ENCODE data around the gene RPL32.

Gene RPL32

GRCh38 chr3:12828751-12829150, 12.6 kb downstream of the RPL32 start:
- no peak for TF ChIP-seq CTCF (IDR thresholded peaks at IDR 0.05; ENCODE audit: low read depth, low read length)
- Histone ChIP-seq H3K27ac (no peak overlapping the region), H3K27me3 (ENCODE audit: insufficient read depth, low read depth, severe bottlenecking) (no peaks in the 10 kb centered on the region), H3K4me3 (ENCODE audit: low read depth, low read length) (no peak overlapping the region), H3K36me3 (peaks cover 52% of the 10 kb centered on the region), H3K9me3 (ENCODE audit: severe bottlenecking) (no peaks in the 10 kb centered on the region)
- no peak for DNase-seq

GRCh38 chr3:12825156-12825555, 16.2 kb downstream of the RPL32 start:
- H3K36me3 ChIP-seq = peaks cover 20% of the 10 kb centered on the region
- no peak for TF ChIP-seq CTCF (IDR thresholded peaks at IDR 0.05; ENCODE audit: low read depth, low read length)
- H3K27ac ChIP-seq = no peak overlapping the region
- no peaks in the 10 kb centered on the region for H3K9me3 ChIP-seq (ENCODE audit: severe bottlenecking)
- DNase-seq = no peak
- H3K4me3 ChIP-seq (ENCODE audit: low read depth, low read length) = no peak overlapping the region
- no peaks in the 10 kb centered on the region for H3K27me3 ChIP-seq (ENCODE audit: insufficient read depth, low read depth, severe bottlenecking)

GRCh38 chr3:12824299-12824698, 17.1 kb downstream of the RPL32 start:
- Histone ChIP-seq H3K27ac (no peak overlapping the region), H3K36me3 (peaks cover 13% of the 10 kb centered on the region), H3K4me3 (ENCODE audit: low read depth, low read length) (no peak overlapping the region), H3K27me3 (ENCODE audit: insufficient read depth, low read depth, severe bottlenecking) (no peaks in the 10 kb centered on the region), H3K9me3 (ENCODE audit: severe bottlenecking) (no peaks in the 10 kb centered on the region)
- TF ChIP-seq CTCF (IDR thresholded peaks at IDR 0.05; ENCODE audit: low read depth, low read length) = no peak
- DNase-seq = no peak

GRCh38 chr3:12822725-12823373, 18.5 kb downstream of the RPL32 start:
- no peaks in the 10 kb centered on the region for H3K27me3 ChIP-seq (ENCODE audit: insufficient read depth, low read depth, severe bottlenecking)
- no peak overlapping the region for H3K27ac ChIP-seq
- peaks cover 9% of the 10 kb centered on the region; the same call in 1 of the 2 replicates for H3K36me3 ChIP-seq
- no peak for DNase-seq
- peak; percentile 9; the same call in 1 of the 2 replicates for TF ChIP-seq CTCF (IDR thresholded peaks at IDR 0.05; ENCODE audit: low read depth, low read length)
- H3K9me3 ChIP-seq (ENCODE audit: severe bottlenecking) = no peaks in the 10 kb centered on the region
- H3K4me3 ChIP-seq (ENCODE audit: low read depth, low read length) = no peak overlapping the region

GRCh38 chr3:12818773-12819172, 22.6 kb downstream of the RPL32 start:
- no peaks in the 10 kb centered on the region for H3K9me3 ChIP-seq (ENCODE audit: severe bottlenecking)
- DNase-seq = no peak
- no peak overlapping the region for H3K4me3 ChIP-seq (ENCODE audit: low read depth, low read length)
- peaks cover 33% of the 10 kb centered on the region; the same call in 1 of the 2 replicates for H3K36me3 ChIP-seq
- TF ChIP-seq CTCF (IDR thresholded peaks at IDR 0.05; ENCODE audit: low read depth, low read length) = no peak
- no peak overlapping the region for H3K27ac ChIP-seq
- no peaks in the 10 kb centered on the region for H3K27me3 ChIP-seq (ENCODE audit: insufficient read depth, low read depth, severe bottlenecking)

GRCh38 chr3:12818273-12818672, 23.1 kb downstream of the RPL32 start:
- Histone ChIP-seq H3K36me3 (peaks cover 37% of the 10 kb centered on the region; the same call in 1 of the 2 replicates), H3K27me3 (ENCODE audit: insufficient read depth, low read depth, severe bottlenecking) (no peaks in the 10 kb centered on the region), H3K4me3 (ENCODE audit: low read depth, low read length) (no peak overlapping the region), H3K27ac (no peak overlapping the region), H3K9me3 (ENCODE audit: severe bottlenecking) (no peaks in the 10 kb centered on the region)
- DNase-seq = no peak
- no peak for TF ChIP-seq CTCF (IDR thresholded peaks at IDR 0.05; ENCODE audit: low read depth, low read length)

All from WERI-Rb-1 (cell line).